D721Med (cell line): ENCODE measurements around the gene FGF14.

Experiments used
- DNase-seq: peaks from one replicate; pipeline ENCODE4 v3.0.0; 2011; ENCODE audit warnings: low spot score; ENCODE audit not compliant: insufficient read length
- FAIRE-seq: peaks from 2 replicates; lab custom pipeline; 2011; peaks lifted over from hg19 to GRCh38; lab: Jason Lieb, UNC
- TF ChIP-seq, protein P1 (sequence below): IDR thresholded peaks from 2 replicates; pipeline ENCODE4 v1.5.1; 2012; ENCODE audit warnings: mild to moderate bottlenecking, control low read depth; ENCODE audit not compliant: insufficient read depth; ENCODE audit errors: missing control alignments

FGF14 gene

DNA sequence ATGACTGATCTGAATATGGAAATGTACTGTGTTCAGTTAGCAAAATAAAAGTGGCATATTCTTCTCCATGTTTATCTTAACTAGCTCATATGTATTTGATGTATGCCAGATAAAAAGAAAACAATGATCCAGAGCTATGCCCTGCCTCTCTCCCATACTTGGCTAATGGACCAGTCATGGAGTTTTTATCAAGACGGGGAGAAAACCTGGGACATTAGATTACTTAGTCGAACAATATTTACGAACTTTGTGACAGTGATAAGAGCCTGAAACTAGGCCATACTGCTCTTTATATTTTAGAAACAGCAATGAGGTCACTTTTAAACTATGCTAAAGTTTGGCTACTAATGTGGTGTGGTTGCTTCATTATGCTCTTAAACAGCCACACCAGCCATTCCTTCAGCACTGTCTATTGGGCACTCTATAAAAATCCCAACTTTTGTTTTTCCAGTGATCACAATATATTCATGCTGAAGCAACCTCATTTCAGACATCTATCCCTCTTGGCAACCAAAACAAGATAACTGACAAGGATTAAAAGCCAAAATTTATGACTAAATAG lies 265.0 kb downstream of the FGF14 start:
- FAIRE-seq = no peak
- DNase-seq = no peak
- TF ChIP-seq, protein P1, sequence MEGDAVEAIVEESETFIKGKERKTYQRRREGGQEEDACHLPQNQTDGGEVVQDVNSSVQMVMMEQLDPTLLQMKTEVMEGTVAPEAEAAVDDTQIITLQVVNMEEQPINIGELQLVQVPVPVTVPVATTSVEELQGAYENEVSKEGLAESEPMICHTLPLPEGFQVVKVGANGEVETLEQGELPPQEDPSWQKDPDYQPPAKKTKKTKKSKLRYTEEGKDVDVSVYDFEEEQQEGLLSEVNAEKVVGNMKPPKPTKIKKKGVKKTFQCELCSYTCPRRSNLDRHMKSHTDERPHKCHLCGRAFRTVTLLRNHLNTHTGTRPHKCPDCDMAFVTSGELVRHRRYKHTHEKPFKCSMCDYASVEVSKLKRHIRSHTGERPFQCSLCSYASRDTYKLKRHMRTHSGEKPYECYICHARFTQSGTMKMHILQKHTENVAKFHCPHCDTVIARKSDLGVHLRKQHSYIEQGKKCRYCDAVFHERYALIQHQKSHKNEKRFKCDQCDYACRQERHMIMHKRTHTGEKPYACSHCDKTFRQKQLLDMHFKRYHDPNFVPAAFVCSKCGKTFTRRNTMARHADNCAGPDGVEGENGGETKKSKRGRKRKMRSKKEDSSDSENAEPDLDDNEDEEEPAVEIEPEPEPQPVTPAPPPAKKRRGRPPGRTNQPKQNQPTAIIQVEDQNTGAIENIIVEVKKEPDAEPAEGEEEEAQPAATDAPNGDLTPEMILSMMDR = no peak

DNA sequence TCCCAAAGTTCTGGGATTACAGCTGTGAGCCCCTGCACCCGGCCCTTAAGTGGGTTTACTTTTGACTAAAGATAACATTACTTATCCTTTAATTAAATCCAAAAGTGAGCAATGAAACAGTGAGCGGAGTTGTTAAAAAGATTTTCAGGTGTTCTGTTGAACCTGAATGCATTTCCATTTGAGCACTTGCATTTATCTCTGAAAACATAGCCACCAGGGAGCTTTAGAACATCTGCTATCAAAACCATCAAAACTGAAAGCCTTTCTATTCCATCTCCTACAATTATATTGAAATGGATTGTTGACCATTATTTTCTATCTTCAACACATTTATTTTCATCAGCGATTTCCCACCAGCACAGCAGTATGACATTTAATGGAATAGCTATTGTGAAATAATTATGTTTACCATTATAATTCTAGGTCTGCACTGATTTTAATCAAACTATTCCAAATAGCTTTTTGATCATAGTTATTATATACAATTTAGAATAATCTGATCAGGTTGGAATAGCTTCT lies 269.0 kb downstream of the FGF14 start:
- TF ChIP-seq, protein P1 = no peak
- DNase-seq = no peak
- no peak for FAIRE-seq

- FAIRE-seq (no peak), DNase-seq (no peak)
- TF ChIP-seq, protein P1 = no peak
Measured at GRCh38 chr13:102131246-102131645, 270.6 kb downstream of the FGF14 start.

DNA sequence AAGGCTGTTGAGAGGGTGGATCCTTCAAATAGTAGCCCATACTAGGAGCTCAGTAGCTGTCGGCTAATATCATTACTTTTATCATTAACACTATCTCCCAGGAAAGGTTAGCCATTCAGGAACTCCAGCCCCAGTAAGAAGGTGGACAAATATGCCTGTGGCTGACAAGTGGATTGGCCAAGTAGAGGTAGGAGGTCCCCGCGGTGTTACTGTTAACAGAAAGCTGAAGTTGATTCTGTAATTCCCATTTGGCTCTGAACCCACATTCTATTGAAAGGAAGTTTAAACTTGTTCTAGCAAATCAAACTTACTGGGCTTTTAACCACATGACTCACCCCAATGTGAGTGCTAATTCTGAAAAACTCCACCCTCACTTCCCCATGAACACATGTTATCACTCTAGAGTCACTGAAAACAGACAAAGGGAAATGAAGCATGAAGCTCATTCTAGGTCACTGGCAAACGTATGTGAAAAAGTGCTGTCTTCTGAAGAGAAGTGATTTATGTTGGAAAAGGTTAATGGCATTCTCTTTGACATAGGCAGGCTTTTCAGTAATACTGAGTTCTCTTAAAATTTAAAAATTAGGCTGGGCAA lies 273.5 kb downstream of the FGF14 start:
- DNase-seq = no peak
- TF ChIP-seq, protein P1 = no peak
- no peak for FAIRE-seq

GRCh38 chr13:102127153-102127552 lies 274.7 kb downstream of the FGF14 start:
- TF ChIP-seq, protein P1 = no peak
- FAIRE-seq (no peak), DNase-seq (no peak)

- TF ChIP-seq, protein P1 = no peak
- DNase-seq (no peak), FAIRE-seq (peak; percentile 81)
Measured at GRCh38 chr13:102122147-102122546, 279.7 kb downstream of the FGF14 start.
